HG03469 (cell line): ENCODE measurements around the gene PDGFD.
A peak's percentile ranks its signal among the peaks of the same experiment; 100 is the strongest.

Experiments
- ATAC-seq: cut with Tn5 transposase; IDR thresholded peaks from one replicate; pipeline ENCODE4 v1.9.1; 2021; ENCODE audit warnings: mild to moderate bottlenecking, moderate library complexity, moderate number of reproducible peaks; ENCODE audit not compliant: unreplicated experiment

The PDGFD gene

DNA sequence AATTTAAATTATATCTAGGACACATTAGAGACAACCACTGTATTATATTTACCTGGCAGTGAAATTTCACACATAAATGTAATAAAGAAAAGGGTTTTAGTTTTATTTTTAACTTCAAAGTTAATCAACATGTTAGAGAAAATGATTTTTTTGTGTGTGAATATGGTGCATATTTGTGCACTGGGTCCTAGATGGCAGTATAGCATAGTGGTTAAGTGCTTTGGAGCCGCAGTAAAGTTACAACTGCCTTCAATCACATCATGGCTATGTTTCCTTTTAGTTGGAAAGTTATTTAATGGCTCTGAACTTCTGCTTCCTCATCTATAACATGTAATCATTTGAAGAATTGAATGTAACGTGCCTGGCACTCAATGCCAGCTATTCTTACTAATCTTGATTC lies 236.4 kb downstream of the PDGFD start:
- ATAC-seq = no peak

DNA sequence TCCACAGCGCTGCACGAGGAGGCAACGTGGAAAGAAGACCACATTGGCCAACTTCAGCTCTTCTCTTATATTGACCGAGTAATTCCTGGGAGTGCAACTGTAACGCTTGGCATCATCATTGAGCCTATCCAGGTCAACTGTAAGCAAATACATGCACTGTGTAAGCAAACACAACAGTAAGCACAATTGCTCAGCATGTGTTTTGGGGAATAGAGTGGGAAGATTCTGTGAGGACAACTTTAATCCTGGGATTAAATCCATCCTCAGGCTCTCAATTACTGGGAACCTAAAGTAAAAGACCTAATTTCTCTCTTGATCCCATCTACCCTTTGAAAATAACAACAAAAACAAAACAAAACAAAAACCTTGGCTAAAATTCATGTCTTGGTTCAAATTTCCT lies 237.0 kb downstream of the PDGFD start:
- no peak for ATAC-seq

- no peak for ATAC-seq
These were observed 239.6 kb downstream of the PDGFD start for GRCh38 chr11:103924166-103925013.

DNA sequence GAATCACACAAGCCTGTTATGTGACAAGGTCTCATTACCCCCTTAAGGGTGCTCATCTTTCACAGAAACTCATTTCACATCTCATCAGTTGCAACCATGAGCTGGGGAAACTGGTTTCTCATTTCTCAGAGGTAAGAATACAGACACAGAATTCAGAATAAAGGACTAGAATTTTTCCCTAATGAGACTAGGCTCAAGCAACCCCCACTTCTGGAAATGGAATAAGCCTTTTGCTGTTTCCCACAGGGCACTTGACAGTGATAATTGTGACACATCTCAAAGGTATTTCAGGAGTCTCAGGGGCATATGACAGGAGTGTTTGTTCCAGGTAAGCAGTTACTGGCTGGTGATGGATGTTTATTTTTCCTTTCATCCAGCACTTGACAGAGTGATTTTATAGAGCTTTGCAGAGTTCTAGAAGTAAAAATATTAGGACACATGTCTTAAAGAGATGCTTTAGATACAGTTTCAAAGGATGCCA lies 240.5 kb downstream of the PDGFD start:
- ATAC-seq = no peak

- ATAC-seq = no peak
These were observed 243.0 kb downstream of the PDGFD start for GRCh38 chr11:103920933-103921332.

DNA sequence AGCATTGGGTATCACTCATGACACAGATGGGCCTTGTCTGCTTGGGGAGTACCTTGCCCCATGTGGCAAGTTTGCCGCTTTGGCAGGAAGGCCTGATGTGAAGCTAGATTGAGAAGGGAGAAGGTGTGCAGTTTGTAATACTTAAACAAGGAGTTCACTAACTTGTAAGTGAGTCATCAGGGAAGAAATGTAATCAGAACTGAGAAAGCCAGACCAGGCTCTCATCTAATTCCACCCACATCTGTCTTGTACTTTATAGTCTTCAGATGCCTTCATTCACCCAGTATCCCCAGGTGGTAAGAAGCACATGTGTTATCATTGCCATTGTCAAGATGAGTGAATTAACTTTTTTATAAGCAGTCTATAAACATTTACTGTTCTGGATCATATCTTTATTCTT lies 243.5 kb downstream of the PDGFD start:
- ATAC-seq = no peak

DNA sequence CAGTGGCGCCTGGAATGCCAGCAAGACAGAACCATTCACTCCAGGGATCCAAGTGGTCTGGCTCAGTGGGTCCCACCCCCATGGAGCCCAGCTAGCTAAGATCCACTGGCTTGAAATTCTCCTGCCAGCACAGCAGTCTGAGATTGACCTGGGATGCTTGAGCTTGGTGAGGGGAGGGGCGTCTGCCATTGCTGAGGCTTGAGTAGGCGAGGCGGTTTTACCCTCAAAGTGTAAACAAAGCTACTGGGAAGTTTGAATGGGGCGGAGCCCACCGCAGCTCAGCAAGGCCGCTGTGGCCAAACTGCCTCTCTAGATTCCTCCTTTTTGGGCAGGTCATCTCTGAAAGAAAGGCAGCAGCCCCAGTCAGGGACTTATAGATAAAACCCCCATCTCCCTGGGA lies 253.2 kb downstream of the PDGFD start:
- ATAC-seq = no peak

- no peak for ATAC-seq
These were observed 256.1 kb downstream of the PDGFD start for GRCh38 chr11:103907548-103908455.

DNA sequence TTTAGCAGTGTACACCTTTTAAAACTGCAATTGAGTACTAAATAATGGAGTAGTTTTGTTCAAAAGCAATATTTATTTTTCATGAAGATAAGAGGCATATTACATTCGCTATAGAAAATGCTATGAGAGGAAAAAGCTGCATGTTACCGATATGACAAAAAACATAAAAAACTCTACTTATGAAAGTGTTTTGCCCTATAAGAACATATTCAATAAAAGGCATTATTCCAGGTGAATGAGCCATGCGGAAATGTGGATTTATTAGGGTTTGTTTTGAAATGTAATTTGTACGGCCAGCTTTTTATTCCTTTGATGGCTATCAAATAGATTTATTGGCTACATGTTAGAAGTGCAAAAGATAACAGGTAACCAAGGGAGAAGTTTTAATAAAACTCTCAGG lies 256.8 kb downstream of the PDGFD start:
- no peak for ATAC-seq

DNA sequence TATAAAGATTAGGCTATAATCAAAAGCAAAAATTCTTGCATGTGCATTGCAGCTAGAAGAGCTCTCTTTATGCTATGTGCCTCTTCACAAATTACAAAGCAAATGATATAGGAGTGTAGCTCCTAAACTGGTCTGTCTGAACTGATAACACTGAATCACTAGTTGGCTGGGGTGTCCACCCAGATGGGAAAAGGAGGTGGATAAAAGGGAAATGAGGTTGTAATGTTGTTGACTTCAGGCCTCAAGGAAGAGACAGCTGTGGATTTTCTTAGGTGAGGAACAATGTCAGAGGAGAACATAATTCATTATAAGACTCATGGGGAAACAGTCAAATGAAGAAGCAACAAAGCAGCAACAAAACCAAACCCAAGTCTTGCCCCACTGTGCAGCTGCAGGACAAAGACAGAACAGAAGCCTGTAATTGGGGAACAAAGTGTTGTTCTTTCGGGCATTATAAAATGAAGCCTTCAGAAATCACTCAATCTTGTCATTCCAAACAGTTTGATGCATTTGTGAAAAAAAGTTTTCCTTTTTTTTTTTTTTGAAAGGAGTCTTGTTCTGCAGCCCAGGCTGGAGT lies 257.6 kb downstream of the PDGFD start:
- ATAC-seq = no peak

DNA sequence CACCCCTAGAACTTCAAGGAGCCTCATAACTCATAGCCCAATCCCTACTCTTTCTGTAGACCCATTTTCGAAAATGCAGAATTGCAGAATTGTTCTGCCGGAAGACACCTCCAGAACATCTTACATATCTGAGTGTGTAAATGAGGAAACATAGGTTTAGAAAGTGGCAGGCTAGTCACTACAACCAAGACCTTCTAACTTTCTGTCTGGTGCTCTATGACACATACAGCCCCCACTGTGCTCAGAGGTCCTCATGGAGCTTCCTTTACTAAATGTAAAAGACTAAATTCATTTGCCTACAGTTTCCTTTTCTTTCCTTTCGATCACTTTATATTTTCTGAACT lies 259.7 kb downstream of the PDGFD start:
- peak; percentile 75 for ATAC-seq

DNA sequence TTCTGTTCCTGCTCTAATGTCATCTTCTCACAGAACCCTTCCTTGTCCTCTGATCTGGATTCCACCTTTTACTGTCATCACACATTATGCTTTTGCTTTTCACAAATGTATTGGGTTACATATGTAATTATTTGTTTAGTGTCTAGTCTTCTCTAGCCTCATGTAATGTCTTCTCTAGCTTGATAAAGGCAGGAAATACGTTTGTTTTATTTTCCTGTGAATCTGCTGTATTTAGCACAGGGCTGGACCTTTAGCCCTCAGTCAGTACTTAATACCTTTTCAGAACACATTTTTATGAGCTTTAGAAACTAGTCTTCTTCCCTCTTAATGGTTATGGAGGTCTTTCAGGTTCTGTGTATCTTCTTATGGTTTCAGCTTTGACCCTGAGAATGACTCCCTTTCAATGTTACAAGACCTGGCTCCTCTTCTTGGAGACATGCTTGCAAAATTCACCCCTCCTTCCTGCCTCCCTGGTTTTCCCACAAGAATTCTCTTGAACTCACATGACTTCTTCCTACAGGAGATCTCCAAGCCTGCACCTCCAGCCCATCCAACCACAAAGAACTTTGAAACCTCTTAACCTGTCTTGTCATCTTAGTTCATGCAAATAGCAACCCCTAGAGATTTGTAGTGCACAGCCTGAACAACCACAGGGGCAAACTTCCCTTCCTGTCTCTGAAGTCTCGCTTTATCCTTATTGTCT lies 260.2 kb downstream of the PDGFD start:
- ATAC-seq = peak; percentile 82

DNA sequence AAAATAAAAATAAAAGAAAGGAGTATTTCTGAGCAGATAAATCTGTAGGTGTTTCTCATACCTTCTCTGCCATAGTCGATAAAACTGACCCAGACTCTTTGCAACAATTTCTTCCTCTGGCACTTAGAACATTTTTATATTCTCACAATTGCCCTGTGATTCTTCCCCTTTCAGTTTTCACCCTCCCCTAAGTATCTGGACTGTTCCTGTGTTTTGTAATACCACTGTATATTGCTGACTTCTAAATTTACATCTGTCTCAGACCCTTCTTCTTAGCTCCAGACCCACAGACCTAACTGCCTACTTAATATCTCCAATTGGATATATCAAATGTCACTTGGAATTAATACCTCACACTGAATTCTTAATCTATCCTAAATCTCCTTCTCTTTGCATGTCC lies 261.0 kb downstream of the PDGFD start:
- no peak for ATAC-seq

- ATAC-seq = no peak
These were observed 262.3 kb downstream of the PDGFD start for GRCh38 chr11:103901656-103902055.

GRCh38 chr11:103898577-103899336 lies 265.2 kb downstream of the PDGFD start:
- ATAC-seq = peak; percentile 46

GRCh38 chr11:103898065-103898464 lies 265.9 kb downstream of the PDGFD start:
- peak; percentile 39 for ATAC-seq

DNA sequence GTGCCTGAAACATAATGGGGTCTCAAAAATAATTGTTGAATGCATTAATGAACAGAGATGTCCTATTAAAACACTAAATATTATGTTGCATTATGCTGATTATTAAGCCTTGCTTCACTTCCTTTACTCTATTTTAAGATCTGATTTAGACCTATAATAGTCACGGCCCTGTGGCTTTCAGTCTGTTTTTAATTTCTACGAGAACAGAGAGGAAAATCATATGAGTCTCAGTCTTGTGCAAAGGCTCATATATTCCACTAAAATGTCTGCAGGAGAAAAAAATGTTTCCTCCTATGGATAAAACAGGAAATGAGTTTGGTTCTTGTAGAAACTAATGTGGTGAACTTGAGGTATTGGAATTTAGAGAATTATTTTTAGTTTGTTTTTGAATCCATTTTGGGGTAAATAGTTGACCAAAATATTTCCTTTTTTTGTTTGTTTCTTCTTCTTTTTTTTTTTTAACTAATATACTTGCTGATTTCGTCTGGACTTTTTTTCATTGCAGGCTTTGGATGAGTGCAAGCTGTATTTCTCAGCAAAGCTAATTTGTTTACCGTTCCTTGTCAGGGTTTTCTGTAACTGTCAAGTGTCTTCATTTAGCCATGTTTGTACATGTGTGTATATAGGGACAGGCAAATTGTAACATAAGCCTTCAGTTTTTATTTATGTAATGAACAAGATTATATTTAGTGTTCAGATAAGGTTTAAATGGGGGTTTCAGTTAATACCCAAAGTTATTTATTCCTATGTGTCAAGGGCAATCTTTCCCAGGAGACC lies 266.6 kb downstream of the PDGFD start:
- ATAC-seq = no peak

DNA sequence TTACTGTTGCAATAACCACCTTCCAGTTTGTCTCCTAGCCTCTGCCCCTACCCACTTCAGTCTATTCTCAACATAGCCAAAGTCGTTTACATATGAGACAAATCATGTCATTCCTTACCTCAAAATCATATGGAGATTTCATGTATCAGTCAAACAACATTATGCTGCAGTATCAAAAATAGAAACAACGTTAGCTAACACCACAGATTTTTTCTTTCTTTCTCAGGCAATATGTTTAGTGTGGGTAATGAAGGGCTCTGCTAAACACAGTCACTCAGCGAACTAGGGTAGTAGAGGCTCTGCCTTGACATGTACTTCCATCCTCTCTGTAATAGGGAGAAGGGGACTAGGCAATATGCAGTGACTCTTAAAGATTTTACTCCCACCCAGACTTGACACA lies 268.8 kb downstream of the PDGFD start:
- ATAC-seq = no peak

- no peak for ATAC-seq
These were observed 269.3 kb downstream of the PDGFD start for GRCh38 chr11:103894673-103895072.
